ENCODE measurements around the gene ADAD1.
"Not testable (repeated sequence)": the region's sequence is repeated elsewhere in the genome, so short reads cannot be mapped to it uniquely, and the experiment has no call there.

Gene ADAD1

GRCh38 chr4:122346503-122346902 lies 32.3 kb upstream of the ADAD1 start:
- no peaks in the 10 kb centered on the region for H3K4me1 ChIP-seq
- TF ChIP-seq CTCF (IDR thresholded peaks at IDR 0.05; ENCODE audit: low read depth, low read length): no peak
- peaks cover 7% of the 10 kb centered on the region for H3K36me3 ChIP-seq

GRCh38 chr4:122356317-122356808 lies 22.4 kb upstream of the ADAD1 start:
- no peaks in the 10 kb centered on the region for H3K9me3 ChIP-seq
- H3K4me3 ChIP-seq (ENCODE audit: low read depth, low read length): no peak overlapping the region
- no peak for TF ChIP-seq CTCF (IDR thresholded peaks at IDR 0.05; ENCODE audit: low read depth, low read length)
- no peak for DNase-seq
- H3K36me3 ChIP-seq: no peaks in the 10 kb centered on the region
- H3K27me3 ChIP-seq: no peaks in the 10 kb centered on the region
- no peaks in the 10 kb centered on the region for H3K4me1 ChIP-seq

More at GRCh38 chr4:122346503-122346902, 32.3 kb upstream of the ADAD1 start:
- Histone ChIP-seq H3K4me3 (ENCODE audit: low read depth, low read length) (no peak overlapping the region), H3K27me3 (no peaks in the 10 kb centered on the region), H3K9me3 (no peaks in the 10 kb centered on the region)
- no peak for DNase-seq

- TF ChIP-seq CTCF (IDR thresholded peaks at IDR 0.05; ENCODE audit: low read depth, low read length): no peak
- H3K36me3 ChIP-seq: no peaks in the 10 kb centered on the region
Observed at GRCh38 chr4:122360754-122361153, 18.1 kb upstream of the ADAD1 start.

GRCh38 chr4:122364700-122365404 lies 14.0 kb upstream of the ADAD1 start:
- no peaks in the 10 kb centered on the region for H3K27me3 ChIP-seq
- DNase-seq: no peak
- no peaks in the 10 kb centered on the region for H3K4me1 ChIP-seq
- H3K4me3 ChIP-seq (ENCODE audit: low read depth, low read length): no peak overlapping the region
- no peaks in the 10 kb centered on the region for H3K36me3 ChIP-seq
- H3K9me3 ChIP-seq: no peaks in the 10 kb centered on the region
- TF ChIP-seq CTCF (IDR thresholded peaks at IDR 0.05; ENCODE audit: low read depth, low read length): no peak

More at GRCh38 chr4:122360754-122361153, 18.1 kb upstream of the ADAD1 start:
- Histone ChIP-seq H3K9me3 (no peaks in the 10 kb centered on the region), H3K27me3 (no peaks in the 10 kb centered on the region), H3K4me3 (ENCODE audit: low read depth, low read length) (no peak overlapping the region), H3K4me1 (no peaks in the 10 kb centered on the region)
- no peak for DNase-seq

- H3K4me1 ChIP-seq; H3K4me3 ChIP-seq (ENCODE audit: low read depth, low read length); DNase-seq; H3K9me3 ChIP-seq; H3K36me3 ChIP-seq; H3K27me3 ChIP-seq: not testable (repeated sequence)
Observed at GRCh38 chr4:122368786-122369185, 10.0 kb upstream of the ADAD1 start.

- H3K36me3 ChIP-seq: no peaks in the 10 kb centered on the region
- no peaks in the 10 kb centered on the region for H3K9me3 ChIP-seq
- H3K27me3 ChIP-seq: no peaks in the 10 kb centered on the region
- no peak for TF ChIP-seq CTCF (IDR thresholded peaks at IDR 0.05; ENCODE audit: low read depth, low read length)
- no peak for DNase-seq
- H3K4me3 ChIP-seq (ENCODE audit: low read depth, low read length): no peak overlapping the region
- no peaks in the 10 kb centered on the region for H3K4me1 ChIP-seq
Observed at GRCh38 chr4:122377352-122377751, 1.5 kb upstream of the ADAD1 start.
